T47D (cell line): ENCODE data around the gene LGI2.
"Not testable (repeated sequence)": the region's sequence is repeated elsewhere in the genome, so short reads cannot be mapped to it uniquely, and the experiment has no call there.

ENCODE experiments used
- DNase-seq, 2 experiments: peaks; one replicate each; pipeline versions ENCODE4 v3.0.0 to v3.0.0-alpha.2; 2011 to 2012; ENCODE audit warnings: low read depth in 1 of 2, low spot score in 1 of 2
- JUND ChIP-seq: IDR thresholded peaks from 2 replicates; pipeline ENCODE4 v1.6.1; 2012; ENCODE audit warnings: low read depth
- in situ Hi-C: cut with HindIII; loops from 2 replicates; pipeline ENCODE4 v1.10.0; 2016; ENCODE audit warnings: low sequenced_read_pairs, low pct_unique_long_range_greater_than_20kb

LGI2 gene

DNA sequence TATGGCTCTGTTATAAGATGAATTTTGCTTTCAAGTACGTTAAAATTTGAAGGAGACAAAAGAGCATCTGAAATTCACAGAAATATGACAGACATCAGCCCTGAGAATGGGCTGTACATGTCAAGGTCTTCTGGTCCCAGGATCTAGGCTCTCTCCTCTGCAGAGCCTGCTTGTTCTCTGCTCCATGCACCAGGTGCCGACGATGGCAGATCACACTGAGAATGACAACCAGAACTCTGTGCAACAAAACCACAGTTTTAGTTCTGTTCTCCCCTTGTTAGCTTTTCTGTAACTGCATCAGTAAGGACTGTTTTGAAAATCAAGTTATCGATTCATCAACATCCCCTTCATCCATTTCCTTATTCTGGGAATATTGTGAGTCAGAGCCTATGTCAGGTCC lies 30.9 kb upstream of the LGI2 start:
- in situ Hi-C loops, result no loop called here
- no peak for DNase-seq
- no peak for TF ChIP-seq JUND

DNA sequence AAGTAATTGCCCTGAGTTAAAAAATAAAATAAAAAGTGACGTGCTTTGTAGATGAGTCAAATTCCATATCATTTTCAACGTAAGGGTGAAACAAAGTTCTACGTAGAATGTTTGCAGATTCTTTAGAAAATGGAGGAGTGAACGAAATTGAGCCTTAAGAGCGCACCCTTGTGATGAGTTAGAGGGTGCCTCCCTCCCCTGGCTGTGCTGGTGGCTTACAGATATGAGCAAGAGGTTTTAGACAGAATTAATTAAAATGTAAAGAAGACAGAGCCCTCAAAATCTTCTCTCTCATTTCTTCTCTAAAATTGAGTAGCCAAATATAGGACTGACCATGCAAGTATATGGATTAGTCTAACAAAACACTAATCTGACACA lies 30.2 kb upstream of the LGI2 start:
- in situ Hi-C loops, result no loop called here
- TF ChIP-seq JUND, result no peak
- DNase-seq, result no peak

DNA sequence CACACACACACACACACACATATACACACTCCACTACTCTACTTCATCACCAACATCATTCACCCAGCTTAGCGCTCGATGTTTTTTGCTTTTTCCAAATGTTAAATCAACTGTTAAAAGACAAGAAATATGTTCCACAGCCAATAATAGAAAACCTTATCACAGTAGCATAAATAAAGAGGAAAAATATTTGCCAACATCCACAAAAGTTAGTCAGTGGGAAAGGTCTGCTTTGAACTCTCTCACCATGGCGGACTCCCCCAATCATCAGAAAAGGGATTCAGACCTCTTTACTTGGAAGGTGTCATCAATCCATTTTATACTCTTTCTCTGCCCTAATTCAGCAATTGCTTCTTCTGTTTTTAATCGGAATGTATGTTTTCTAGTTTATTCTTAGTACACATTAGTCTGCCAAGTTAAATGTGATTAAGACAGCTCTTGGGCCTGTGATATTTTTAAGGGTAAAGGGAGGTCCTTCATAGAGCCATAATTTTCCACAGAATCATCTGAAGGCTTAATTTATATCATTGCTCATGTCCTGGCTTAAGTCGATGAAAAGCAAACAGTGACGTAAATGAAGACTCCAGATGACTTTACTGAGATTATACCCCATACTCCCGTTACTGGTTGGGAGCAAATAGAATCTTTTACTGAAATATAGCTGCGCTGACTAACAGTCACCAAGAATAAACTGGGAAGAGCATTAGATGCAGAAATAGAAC lies 29.7 kb upstream of the LGI2 start:
- TF ChIP-seq JUND, result no peak
- no peak for DNase-seq
- in situ Hi-C loops, result no loop called here

DNA sequence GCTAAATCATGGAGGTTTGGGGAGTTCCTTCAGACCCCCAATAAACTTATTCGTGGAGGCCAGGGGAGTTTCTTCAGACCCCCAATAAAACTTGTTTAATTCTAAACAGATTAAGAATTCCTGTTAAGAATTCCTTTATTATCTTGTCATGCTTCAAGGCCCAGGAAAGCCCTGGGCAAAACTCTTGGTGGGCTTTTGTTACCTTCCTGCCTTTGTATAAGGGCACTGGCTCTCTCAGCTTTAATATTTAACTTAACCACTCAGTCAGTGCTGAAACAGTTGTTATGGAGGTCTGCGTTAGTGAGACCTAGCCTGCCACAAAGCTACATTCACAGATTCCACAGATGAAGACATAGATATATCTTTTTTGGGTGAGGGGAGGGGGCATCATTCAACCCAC lies 29.0 kb upstream of the LGI2 start:
- no peak for TF ChIP-seq JUND
- no peak for DNase-seq
- in situ Hi-C loops, result no loop called here

DNA sequence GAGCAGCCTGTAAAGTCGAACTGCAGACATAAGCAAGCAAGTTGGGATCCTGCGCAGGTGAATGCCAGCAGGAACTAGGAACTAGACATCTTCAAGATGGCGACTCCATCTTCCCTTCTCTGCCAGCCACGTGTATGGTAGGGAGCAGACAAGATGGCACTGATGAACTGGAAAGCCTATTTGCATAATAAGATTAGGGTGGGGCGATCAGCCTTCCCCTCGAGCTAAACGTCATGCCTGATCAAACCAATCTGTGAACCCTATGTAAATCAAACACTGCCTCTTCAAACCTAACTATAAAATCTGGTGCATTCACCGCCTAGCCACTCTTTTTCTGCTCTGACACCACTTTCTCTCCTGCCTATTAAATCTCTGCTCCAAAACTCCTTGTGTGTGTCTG lies 28.1 kb upstream of the LGI2 start:
- in situ Hi-C loops, result no loop called here
- TF ChIP-seq JUND, result no peak
- no peak for DNase-seq

DNA sequence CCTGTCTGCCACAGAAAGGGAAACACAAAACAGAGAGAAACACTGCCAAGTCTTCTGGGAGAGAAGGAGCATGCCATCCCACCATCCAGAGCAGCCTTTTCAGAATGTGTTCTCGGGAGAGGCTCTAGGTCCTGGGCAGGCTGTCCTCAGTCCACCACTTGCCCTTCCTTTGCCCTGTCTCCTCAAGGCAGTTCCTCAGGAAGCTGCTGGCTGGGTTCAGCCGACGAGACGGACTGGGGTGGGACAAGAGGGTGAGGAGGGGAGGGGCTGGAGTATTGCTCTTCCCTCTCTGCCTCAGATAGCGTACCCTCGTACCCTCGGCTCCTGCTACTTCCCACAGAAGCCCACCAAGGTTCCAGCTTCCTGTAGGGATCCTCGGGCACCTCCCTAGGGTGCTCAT lies 26.6 kb upstream of the LGI2 start:
- no peak for TF ChIP-seq JUND
- DNase-seq, result no peak
- in situ Hi-C loops, result no loop called here

DNA sequence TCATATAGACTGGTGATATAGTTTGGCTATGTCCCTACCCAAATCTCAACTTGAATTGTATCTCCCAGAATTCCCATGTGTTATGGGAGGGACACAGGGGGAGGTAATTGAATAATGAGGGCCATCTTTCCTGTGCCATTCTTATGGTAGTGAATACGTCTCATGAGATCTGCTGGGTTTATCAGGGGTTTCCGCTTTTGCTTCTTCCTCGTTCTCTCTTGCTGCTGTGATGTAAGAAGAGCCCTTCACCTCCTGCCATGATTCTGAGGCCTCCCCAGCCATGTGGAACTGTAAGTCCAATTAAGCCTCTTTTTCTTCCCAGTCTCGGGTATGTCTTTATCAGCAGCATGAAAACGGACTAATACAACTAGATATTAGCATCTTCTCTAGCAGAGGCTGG lies 21.3 kb upstream of the LGI2 start:
- in situ Hi-C loops, DNase-seq: not testable (repeated sequence)

DNA sequence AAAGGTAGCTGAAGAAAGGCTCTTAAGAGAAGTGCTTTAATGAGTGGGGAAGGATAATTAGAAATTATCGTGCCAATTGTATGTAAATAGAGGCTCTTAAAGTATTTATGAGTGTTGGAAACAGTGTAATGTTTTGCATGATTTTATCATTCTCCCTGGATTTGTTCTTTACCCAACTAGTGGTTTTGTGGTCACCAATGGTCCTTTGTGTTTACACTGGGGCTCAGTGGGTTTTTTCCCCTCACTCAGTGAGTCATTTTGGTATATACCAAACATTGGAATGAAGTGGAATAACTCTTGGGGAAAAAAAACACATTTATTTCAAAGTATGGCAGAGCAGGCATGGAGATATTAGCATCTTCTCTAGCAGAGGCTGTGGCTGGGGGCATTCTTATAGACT lies 20.8 kb upstream of the LGI2 start:
- TF ChIP-seq JUND, result no peak
- in situ Hi-C loops, result no loop called here
- no peak for DNase-seq

DNA sequence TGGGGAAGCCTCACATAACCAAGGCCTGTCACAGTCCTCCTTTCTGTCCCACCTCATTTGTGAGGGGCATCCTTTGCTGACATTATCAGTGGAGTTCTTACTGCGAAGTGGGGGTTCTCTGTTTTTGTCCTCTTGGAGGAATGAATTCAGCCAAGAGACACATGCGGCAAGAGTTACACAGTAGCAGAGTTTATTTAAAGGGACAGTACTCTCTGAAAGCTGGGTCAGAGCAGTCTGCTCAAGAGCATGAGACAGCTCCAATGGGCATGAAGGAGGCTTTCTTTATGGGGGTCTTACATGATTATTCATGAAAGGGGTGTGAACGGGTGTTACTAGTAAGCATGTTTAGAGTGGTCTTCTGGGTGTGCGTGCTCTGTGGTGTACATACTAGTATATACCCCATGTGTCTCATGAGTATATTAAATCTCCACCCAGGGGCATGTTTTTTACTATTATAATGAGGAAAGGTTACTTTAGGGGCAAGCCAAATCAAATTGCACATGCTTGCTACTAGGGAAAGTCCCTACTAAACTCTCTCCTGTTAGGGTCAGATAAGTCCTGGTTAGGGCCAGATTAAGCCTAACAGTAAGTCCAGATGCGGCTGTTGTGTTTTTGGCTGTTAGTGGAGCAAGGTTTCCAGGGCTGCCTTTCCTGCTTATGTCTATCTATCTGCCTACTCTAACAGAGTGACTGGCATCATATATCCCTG lies 19.8 kb upstream of the LGI2 start:
- in situ Hi-C loops, result no loop called here
- no peak for DNase-seq
- no peak for TF ChIP-seq JUND

DNA sequence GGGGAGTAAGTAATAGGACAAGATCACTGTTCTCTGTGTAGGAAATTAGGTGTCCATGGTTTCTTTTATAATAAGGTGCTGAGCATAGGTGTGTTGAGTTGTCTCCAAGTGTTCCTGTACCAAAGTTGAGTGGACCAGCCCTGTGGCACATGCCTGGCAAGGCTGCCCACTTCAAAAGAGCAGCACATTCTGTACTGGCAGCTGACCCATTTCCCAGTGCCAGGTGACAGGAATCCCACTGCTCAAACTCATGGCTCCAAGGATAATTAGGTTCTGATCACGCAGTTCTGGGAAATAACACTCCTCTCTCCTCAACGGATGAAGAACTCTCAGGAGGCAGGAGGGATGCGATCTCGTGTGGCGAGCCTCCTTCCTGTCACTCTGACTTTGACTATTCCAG lies 12.8 kb upstream of the LGI2 start:
- in situ Hi-C loops, result no loop called here
- DNase-seq, result no peak
- no peak for TF ChIP-seq JUND

DNA sequence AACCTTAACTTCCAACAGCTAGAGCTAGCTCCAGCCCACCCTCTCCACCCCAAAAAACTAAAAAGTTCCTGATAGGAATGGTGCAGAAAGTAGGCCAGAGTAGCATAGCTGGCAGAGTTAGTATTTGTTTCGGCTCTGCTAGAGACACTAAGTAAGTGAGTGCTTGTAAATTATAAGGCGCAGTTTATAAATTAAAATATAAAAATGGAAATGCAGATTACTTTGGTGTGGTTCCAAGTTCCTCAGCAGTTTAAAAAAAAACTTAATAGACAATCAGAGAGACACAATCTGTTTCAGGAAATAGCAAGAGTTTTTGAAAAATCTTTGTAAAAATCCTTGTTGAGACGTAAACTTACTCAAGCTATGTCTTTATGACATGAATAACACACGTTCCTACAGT lies 2.8 kb upstream of the LGI2 start:
- in situ Hi-C loops, result no loop called here
- no peak for TF ChIP-seq JUND
- DNase-seq, result no peak

DNA sequence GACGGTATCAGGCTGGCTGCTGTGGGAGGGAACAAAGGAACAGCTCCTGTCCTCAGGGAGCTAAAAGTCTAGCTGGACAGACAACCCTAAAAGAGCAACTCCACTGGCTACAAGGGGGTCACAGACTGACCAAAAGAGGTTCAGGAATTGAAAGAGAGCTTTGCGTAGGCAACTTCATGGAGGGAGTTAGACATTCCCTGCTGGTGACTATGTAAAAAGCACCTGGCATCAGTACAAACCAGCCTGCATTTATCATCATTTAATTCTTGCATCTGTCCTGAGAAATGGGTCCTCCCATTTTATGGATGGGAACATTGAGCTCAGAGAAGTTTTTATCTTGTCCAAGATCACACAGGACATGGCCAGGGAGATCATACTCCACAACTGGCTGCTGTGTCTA lies 1.4 kb upstream of the LGI2 start:
- in situ Hi-C loops, result no loop called here
- TF ChIP-seq JUND, result no peak
- no peak for DNase-seq

DNA sequence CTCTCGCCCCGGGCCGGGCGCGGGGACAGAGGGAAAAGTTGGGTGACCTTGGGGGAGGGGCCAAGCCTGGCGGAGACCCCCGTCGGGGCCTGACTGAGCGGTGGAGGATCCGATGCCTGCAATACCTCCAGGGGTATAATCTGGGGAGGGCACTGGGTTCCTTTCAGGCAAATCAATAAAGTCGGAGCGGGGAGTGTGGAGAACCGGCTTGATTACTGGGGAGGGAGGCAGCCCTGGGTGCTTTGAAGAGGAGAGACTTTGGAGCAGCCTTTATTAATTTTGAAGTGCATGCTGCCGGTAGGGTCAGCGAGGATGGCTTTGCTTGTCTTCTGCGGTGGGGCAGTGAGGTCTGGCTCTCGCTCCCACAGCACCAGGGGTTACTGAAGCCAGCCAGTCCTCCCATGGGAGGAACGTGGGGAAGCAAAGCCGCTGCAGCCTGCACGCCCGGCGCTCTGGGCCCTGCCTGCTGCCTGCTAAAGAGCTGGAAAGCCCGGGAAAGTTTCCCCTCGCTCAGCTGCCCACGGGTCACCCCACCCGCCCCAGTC lies 403 bp upstream of the LGI2 start:
- no peak for TF ChIP-seq JUND
- no peak for DNase-seq
- in situ Hi-C loops, result no loop called here
